ENCODE measurements around the gene ABCA7.

DNA sequence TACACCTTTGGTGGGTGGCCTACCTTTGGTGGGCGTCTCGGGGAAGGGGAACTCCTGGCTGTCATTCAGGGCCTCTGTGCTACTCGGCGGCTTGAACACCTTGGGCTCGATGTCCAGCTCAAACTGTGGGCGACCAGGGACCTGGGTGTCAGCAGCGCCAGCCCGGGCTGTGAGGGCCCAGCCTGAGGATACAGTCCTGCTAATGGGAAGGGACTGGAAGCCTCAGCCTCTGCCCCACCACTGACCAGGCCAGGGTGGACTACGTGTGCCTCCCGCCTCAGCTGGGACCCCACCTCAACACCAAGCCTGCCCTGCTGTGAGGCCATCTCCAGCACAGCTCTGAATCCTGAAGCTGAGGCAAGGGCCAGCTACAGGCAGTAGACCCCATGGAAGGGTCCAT is 26.7 kb upstream of the ABCA7 start:
- TF ChIP-seq, protein P1, sequence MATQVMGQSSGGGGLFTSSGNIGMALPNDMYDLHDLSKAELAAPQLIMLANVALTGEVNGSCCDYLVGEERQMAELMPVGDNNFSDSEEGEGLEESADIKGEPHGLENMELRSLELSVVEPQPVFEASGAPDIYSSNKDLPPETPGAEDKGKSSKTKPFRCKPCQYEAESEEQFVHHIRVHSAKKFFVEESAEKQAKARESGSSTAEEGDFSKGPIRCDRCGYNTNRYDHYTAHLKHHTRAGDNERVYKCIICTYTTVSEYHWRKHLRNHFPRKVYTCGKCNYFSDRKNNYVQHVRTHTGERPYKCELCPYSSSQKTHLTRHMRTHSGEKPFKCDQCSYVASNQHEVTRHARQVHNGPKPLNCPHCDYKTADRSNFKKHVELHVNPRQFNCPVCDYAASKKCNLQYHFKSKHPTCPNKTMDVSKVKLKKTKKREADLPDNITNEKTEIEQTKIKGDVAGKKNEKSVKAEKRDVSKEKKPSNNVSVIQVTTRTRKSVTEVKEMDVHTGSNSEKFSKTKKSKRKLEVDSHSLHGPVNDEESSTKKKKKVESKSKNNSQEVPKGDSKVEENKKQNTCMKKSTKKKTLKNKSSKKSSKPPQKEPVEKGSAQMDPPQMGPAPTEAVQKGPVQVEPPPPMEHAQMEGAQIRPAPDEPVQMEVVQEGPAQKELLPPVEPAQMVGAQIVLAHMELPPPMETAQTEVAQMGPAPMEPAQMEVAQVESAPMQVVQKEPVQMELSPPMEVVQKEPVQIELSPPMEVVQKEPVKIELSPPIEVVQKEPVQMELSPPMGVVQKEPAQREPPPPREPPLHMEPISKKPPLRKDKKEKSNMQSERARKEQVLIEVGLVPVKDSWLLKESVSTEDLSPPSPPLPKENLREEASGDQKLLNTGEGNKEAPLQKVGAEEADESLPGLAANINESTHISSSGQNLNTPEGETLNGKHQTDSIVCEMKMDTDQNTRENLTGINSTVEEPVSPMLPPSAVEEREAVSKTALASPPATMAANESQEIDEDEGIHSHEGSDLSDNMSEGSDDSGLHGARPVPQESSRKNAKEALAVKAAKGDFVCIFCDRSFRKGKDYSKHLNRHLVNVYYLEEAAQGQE (IDR thresholded peaks at IDR 0.05; ENCODE audit: borderline replicate concordance) = no peak
- no peak for TF ChIP-seq POLR2AphosphoS5 (IDR thresholded peaks at IDR 0.05)
